Measurements from ENCODE around the gene RGS14.
"Not testable (repeated sequence)": the region's sequence is repeated elsewhere in the genome, so short reads cannot be mapped to it uniquely, and the experiment has no call there.

The RGS14 gene

GRCh38 chr5:177417081-177417480 lies 59.4 kb downstream of the RGS14 start:
- H3K9me3 Mint-ChIP-seq; DNase-seq (ENCODE audit: low spot score in 2 of 2); H3K27ac Mint-ChIP-seq; H3K4me3 Mint-ChIP-seq; H3K36me3 Mint-ChIP-seq; H3K27me3 Mint-ChIP-seq; H3K4me1 Mint-ChIP-seq; ATAC-seq (ENCODE audit: low read depth): not testable (repeated sequence)

GRCh38 chr5:177419046-177419445 lies 61.3 kb downstream of the RGS14 start:
- no peak overlapping the region for H3K4me3 Mint-ChIP-seq
- DNase-seq (ENCODE audit: low spot score in 2 of 2) (no peak), ATAC-seq (ENCODE audit: low read depth) (no peak)
- H3K4me1 Mint-ChIP-seq, result no peaks in the 10 kb centered on the region
- H3K27me3 Mint-ChIP-seq, result no peaks in the 10 kb centered on the region
- no peaks in the 10 kb centered on the region for H3K9me3 Mint-ChIP-seq
- H3K27ac Mint-ChIP-seq, result no peak overlapping the region
- no peaks in the 10 kb centered on the region for H3K36me3 Mint-ChIP-seq

GRCh38 chr5:177420472-177420871 lies 62.7 kb downstream of the RGS14 start:
- ATAC-seq (ENCODE audit: low read depth); H3K27me3 Mint-ChIP-seq; H3K9me3 Mint-ChIP-seq; DNase-seq (ENCODE audit: low spot score in 2 of 2); H3K4me1 Mint-ChIP-seq; H3K27ac Mint-ChIP-seq; H3K4me3 Mint-ChIP-seq; H3K36me3 Mint-ChIP-seq: not testable (repeated sequence)

GRCh38 chr5:177421062-177421798 lies 63.5 kb downstream of the RGS14 start:
- no peaks in the 10 kb centered on the region for H3K9me3 Mint-ChIP-seq
- no peaks in the 10 kb centered on the region for H3K36me3 Mint-ChIP-seq
- no peak for ATAC-seq (ENCODE audit: low read depth)
- DNase-seq (ENCODE audit: low spot score in 2 of 2), result no peak
- H3K27me3 Mint-ChIP-seq, result no peaks in the 10 kb centered on the region
- peaks cover 9% of the 10 kb centered on the region for H3K4me1 Mint-ChIP-seq
- no peak overlapping the region for H3K27ac Mint-ChIP-seq
- H3K4me3 Mint-ChIP-seq, result no peak overlapping the region

All from memory B cell (primary cell).